OCI-LY1 (cell line): Measurements from ENCODE around the gene CCL14.

ENCODE experiments used
- H2AFZ ChIP-seq: fragments of 200-600 bp; sonication (generic), shearing (Covaris generic); 2 replicates; pipeline ENCODE4 v1.6.0; 2014; ENCODE audit warnings: antibody characterized with exemption, mild to moderate bottlenecking, low read length
- H3F3A ChIP-seq: fragments of 200-600 bp; sonication (generic), shearing (Covaris generic); 2 replicates; pipeline ENCODE4 v1.6.0; 2014; ENCODE audit warnings: mild to moderate bottlenecking, antibody characterized with exemption, low read length, moderate library complexity; ENCODE audit not compliant: insufficient read depth
- H3K27ac ChIP-seq: fragments of 200-600 bp; sonication (generic); 2 replicates; pipeline ENCODE4 v1.5.1; 2014; ENCODE audit warnings: low read length, mixed run types, mild to moderate bottlenecking, low read depth; ENCODE audit not compliant: poor library complexity, severe bottlenecking
- H3K27me3 ChIP-seq: fragments of 200-600 bp; sonication (generic); 2 replicates; pipeline ENCODE4 v1.6.0; 2014; ENCODE audit warnings: antibody characterized with exemption, mild to moderate bottlenecking, low read length, moderate library complexity; ENCODE audit not compliant: insufficient read depth
- H3K36me3 ChIP-seq: fragments of 200-600 bp; sonication (generic); 2 replicates; pipeline ENCODE4 v1.6.1; 2014; ENCODE audit warnings: mild to moderate bottlenecking, antibody characterized with exemption, low read length, moderate library complexity, mixed read lengths; ENCODE audit not compliant: insufficient read depth
- H3K4me1 ChIP-seq: fragments of 200-600 bp; sonication (generic); 2 replicates; pipeline ENCODE4 v1.5.1; 2014; ENCODE audit warnings: mild to moderate bottlenecking, low read length, moderate library complexity; ENCODE audit not compliant: insufficient read depth, severe bottlenecking
- H3K4me2 ChIP-seq: fragments of 200-600 bp; sonication (generic), shearing (Covaris generic); 2 replicates; pipeline ENCODE4 v1.6.1; 2014; ENCODE audit warnings: low read length
- H3K4me3 ChIP-seq: fragments of 200-600 bp; sonication (generic); 2 replicates; pipeline ENCODE4 v1.5.1; 2014; ENCODE audit warnings: low read length, low read depth, mild to moderate bottlenecking, mixed read lengths; ENCODE audit not compliant: poor library complexity, severe bottlenecking
- H3K79me2 ChIP-seq: fragments of 200-600 bp; shearing (Covaris generic); 2 replicates; pipeline ENCODE4 v1.6.1; 2016; ENCODE audit warnings: mixed run types, low read length, mixed read lengths; ENCODE audit not compliant: insufficient read depth
- H3K9ac ChIP-seq: fragments of 200-600 bp; sonication (generic), shearing (Covaris generic); 2 replicates; pipeline ENCODE4 v1.6.1; 2014; ENCODE audit warnings: mild to moderate bottlenecking, low read length, mixed read lengths
- H3K9me2 ChIP-seq: fragments of 200-600 bp; sonication (generic), shearing (Covaris generic); 2 replicates; pipeline ENCODE4 v1.6.1; 2014; ENCODE audit warnings: low read depth, mild to moderate bottlenecking, low read length, mixed read lengths
- H3K9me3 ChIP-seq: fragments of 200-600 bp; shearing (Covaris generic); 2 replicates; pipeline ENCODE4 v1.6.1; 2014; ENCODE audit warnings: low read length, mixed read lengths
- H4K20me1 ChIP-seq: fragments of 200-600 bp; sonication (generic), shearing (Covaris generic); 2 replicates; pipeline ENCODE4 v1.6.0; 2016; ENCODE audit warnings: mild to moderate bottlenecking, low read length; ENCODE audit not compliant: insufficient read depth
- CTCF ChIP-seq: fragments of 200-600 bp; sonication (generic), shearing (Covaris generic); IDR thresholded peaks from 2 replicates; pipeline ENCODE4 v1.5.1; 2017; ENCODE audit warnings: mild to moderate bottlenecking, antibody characterized with exemption, low read length, moderate library complexity, mixed read lengths
- EZH2 ChIP-seq: fragments of 200-600 bp; sonication (generic), shearing (Covaris generic); IDR thresholded peaks from 2 replicates; pipeline ENCODE4 v1.8.0; 2017; ENCODE audit warnings: borderline replicate concordance, mixed run types, mild to moderate bottlenecking, antibody characterized with exemption, low read length, moderate library complexity, mixed read lengths

CCL14 gene

GRCh38 chr17:35948092-35948491 lies 38.4 kb downstream of the CCL14 start:
- Histone ChIP-seq H3K9me3 (no peaks in the 10 kb centered on the region), H3K27me3 (no peaks in the 10 kb centered on the region), H3K9me2 (no peaks in the 10 kb centered on the region), H3K79me2 (no peaks in the 10 kb centered on the region), H3K27ac (no peak overlapping the region), H3K36me3 (no peaks in the 10 kb centered on the region), H3K4me2 (no peak overlapping the region), H3K9ac (no peak overlapping the region), H4K20me1 (no peaks in the 10 kb centered on the region), H3K4me3 (no peak overlapping the region), H3K4me1 (no peaks in the 10 kb centered on the region), H3F3A (no peaks in the 10 kb centered on the region), H2AFZ (no peak overlapping the region)
- no peak for TF ChIP-seq EZH2
- no peak for TF ChIP-seq CTCF

GRCh38 chr17:35947156-35947585 lies 39.4 kb downstream of the CCL14 start:
- no peaks in the 10 kb centered on the region for H3K27me3 ChIP-seq
- H3K9me3 ChIP-seq = no peaks in the 10 kb centered on the region
- H3K4me1 ChIP-seq = no peaks in the 10 kb centered on the region
- H3K9ac ChIP-seq = no peak overlapping the region
- H3K27ac ChIP-seq = no peak overlapping the region
- H3K4me2 ChIP-seq = no peak overlapping the region
- H3K9me2 ChIP-seq = no peaks in the 10 kb centered on the region
- H4K20me1 ChIP-seq = no peaks in the 10 kb centered on the region
- no peak overlapping the region for H2AFZ ChIP-seq
- H3K4me3 ChIP-seq = no peak overlapping the region
- TF ChIP-seq EZH2 = no peak
- peak; percentile 71 for TF ChIP-seq CTCF
- no peaks in the 10 kb centered on the region for H3K79me2 ChIP-seq
- no peaks in the 10 kb centered on the region for H3F3A ChIP-seq
- H3K36me3 ChIP-seq = no peaks in the 10 kb centered on the region

GRCh38 chr17:35944151-35944550 lies 42.4 kb downstream of the CCL14 start:
- Histone ChIP-seq H2AFZ (no peak overlapping the region), H3K27me3 (no peaks in the 10 kb centered on the region), H3K4me2 (no peak overlapping the region), H3K9me3 (no peaks in the 10 kb centered on the region), H3K4me1 (no peaks in the 10 kb centered on the region), H4K20me1 (no peaks in the 10 kb centered on the region), H3K27ac (no peak overlapping the region), H3K79me2 (no peaks in the 10 kb centered on the region), H3K9me2 (no peaks in the 10 kb centered on the region), H3F3A (no peaks in the 10 kb centered on the region), H3K9ac (no peak overlapping the region), H3K36me3 (no peaks in the 10 kb centered on the region), H3K4me3 (no peak overlapping the region)
- TF ChIP-seq CTCF (no peak), EZH2 (no peak)
